Measurements from ENCODE around the gene BRF1. TPM values are rescaled to one million over a fixed set of nuclear protein-coding genes. Genes with fewer than 3 reads are reported as not detected.

The BRF1 gene
- polyA plus RNA-seq, 5 donors = 27.3 to 41.1 (median 30.5) TPM

GRCh38 chr14:105178069-105178867, 122.5 kb downstream of the BRF1 start:
- DNase-seq = no peak

DNA sequence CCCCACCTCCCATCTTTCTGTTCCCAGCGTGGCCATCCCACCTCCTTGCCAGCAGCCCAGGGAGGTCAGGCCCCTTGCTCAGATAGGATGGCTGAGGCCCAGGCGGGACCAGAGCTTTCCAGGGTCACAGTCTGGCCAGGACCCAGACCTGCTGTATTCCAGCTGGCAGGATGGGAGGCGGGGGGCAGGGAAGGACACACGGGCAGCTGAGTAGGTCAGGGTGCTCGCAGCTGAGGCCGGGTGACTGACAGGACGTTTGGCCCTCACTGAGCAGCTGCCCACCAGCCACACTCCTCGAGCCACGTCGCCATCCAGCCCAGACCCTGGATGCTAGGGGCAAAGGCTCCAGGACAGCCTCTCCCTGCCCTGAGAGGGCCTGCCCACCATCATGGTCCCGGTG, 123.7 kb downstream of the BRF1 start:
- DNase-seq = no peak

DNA sequence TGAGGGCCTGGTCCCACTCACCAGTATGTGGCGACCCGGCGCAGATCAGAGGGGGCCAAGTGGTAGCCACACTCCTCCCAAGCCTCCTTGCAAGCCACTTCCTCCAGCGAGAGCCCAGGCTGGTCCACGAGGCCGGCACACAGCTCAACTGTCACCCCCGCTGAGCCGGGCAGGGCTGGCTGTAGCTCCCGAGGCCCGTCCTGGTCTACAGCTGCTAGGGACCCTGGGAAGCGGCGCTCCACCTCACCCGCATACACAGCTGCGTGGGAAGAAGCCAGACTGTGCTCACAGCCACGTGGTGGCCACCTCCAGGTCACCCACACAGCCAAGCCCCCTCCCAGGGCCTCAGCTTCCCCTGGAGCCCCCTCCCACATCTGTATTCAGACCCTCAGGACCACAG, 124.3 kb downstream of the BRF1 start:
- DNase-seq = no peak

- no peak for DNase-seq
These were observed 126.6 kb downstream of the BRF1 start for GRCh38 chr14:105173901-105174894.

DNA sequence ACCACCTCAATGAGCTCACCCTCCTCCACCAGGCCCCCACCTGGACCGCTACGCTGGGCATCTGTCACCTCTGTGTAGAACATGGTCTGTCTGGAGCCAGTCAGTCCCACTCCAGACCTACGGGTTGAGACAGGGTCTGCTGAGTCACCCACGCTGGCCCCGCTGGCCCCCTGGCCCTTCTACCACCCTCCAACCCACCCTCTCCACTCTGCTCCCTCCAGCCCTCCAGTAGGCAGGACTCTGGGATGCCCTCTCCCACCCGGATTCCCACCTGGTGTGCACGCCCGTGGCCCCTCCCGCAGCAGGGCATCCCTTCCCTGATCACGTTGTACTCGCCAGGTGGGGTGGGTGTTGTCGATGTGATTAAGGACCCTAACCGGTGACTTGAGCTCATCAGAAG, 127.7 kb downstream of the BRF1 start:
- no peak for DNase-seq

DNA sequence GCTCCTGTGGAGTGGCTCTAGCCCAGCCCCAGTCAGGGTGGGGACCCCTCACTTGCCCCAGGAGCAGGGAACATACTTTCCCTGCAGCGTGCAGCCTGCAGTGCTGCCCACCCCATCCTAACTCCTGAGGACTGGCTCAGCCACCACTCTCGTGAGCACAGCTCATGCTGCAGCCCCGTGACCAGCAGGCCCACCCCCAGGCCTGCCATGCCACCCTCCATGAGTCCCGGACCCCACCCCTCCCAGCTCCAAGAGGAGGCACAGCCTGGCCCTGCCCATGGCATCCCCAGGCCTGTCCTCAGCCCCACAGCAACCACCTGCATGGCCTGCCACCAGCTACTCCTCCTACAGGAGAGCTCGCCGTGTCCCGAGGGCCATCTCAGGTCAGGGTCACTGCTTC, 128.3 kb downstream of the BRF1 start:
- DNase-seq = no peak

GRCh38 chr14:105171004-105171673, 129.7 kb downstream of the BRF1 start:
- no peak for DNase-seq

GRCh38 chr14:105169776-105170655, 130.8 kb downstream of the BRF1 start:
- DNase-seq = no peak

DNA sequence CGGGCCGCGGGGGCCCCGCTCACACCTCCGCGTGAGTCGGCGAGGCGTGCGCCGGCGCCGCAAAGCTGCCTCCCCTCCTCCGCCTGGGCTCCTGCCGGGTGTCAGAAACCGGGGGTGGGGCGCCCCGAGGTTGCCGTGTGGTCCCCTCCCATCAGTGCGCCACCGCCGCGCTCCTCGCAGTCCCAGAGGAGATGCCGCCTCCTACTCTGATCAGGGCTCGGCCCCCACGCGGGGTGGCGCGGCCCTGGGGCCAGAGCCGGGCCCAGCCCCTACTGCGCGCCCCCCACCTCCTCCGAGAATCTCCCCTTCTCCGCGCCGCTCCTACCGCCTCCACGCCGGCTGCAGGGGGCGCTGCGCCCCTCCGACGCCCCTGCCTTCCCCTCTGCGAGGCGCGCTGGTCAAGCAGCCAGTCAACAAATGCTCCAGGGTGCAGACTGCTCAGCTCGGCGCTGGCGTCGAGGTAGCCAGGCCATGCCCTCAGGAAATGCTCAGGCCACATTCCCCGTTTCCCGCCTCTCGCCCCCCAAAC, 131.8 kb downstream of the BRF1 start:
- DNase-seq = no peak

DNA sequence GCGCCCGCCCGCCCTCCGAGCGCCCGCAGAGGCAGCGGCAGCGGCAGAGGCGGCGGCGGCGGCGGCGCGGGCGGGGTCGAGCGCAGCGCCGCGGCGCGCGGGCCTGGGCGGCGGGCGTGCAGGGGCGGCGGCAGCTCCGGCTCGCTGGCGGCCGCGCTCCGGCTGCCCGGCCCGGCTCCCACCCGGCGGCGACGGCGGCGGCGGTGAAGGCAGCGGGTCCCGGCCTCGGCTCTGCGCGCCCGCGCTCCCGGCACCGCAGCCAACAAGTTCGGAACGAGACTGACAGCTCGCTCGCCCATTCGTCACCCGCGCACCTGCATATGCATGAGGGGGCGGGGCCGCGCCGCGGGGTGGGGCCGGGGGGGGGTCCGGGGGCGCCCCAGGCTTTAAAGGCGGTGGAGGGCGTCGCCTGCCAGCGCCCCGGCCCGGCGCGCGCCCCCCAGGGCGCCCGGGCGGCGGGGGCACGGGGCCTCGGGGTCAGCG, 132.3 kb downstream of the BRF1 start, which contains the start of gene JAG2:
TSS of gene JAG2 (minus strand) at position 281 of the 483 bp plus-strand sequence. CDS start 356 bp downstream, outside the sequence.
- DNase-seq = no peak

GRCh38 chr14:105168093-105168420, 132.7 kb downstream of the BRF1 start:
- no peak for DNase-seq

- no peak for DNase-seq
These were observed 133.3 kb downstream of the BRF1 start for GRCh38 chr14:105167303-105168092.

- no peak for DNase-seq
These were observed 134.1 kb downstream of the BRF1 start for GRCh38 chr14:105166571-105167302.

DNA sequence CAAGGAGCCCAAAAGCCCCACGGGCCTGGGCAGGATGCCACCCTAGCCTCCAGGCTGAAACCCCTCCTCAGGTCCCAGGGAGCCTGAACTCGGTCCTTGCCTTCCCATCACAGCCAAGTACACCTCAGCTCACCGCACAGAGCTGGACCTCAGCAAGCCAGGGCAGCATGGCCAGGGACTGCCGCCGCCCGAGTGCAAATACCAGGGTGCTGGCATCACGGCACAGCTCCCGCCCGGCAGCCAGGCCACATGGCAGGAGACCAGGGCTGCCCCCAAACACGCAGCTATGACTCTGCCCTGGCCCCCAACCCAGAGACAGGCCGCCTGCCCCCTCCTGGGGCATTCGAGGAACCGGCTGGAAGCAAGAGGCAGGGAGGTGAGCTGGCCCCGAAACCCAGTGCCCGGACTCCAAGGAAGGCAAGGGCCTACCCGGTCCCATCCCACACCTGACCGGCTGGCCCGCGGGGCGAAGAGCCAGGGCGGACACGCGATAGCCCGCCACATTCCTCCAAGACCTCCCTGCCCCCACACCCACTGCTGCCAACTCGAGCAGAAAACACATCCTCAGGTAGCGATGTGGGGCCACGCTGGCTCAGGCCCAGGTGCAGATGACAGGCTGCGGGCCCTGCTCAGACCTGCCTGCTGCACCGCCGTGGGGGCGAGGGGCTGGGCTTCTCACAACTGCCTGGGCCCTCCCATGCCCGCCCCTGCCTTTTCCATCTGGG, 134.9 kb downstream of the BRF1 start:
- DNase-seq = no peak

GRCh38 chr14:105165134-105165704, 135.6 kb downstream of the BRF1 start:
- DNase-seq = no peak

DNA sequence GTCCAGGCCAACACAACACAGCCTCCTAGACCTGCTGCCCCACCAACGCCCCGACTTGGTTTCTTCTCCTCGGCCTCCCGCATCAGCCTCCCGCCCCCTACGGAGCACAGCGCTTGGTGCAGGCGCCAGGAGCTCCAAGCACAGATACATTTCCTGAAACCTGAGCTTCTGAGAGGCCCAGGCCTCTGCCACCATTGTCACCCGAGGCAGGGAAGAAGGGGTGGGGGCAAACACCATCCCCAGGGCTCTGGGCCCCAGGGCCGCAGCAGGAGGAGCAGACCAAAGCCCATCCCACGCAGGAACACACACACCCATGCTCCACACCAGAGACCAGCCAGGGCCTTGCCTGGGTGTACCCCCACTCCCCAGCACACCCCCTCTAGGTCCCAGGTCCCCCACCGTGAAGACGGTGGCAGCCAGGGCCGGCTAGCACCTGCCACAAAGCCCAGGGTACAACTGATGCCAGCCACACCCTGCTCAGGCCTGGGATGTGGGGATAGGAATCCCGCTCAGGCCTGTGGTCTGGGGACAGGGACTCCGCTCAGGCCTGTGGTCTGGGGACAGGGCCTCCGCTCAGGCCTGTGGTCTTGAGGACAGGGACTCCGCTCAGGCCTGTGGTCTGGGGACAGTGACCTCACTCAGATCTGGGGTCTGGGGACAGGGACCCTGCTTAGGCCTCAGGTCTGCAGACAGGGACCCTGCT, 137.6 kb downstream of the BRF1 start:
- DNase-seq = no peak

GRCh38 chr14:105162669-105162979, 138.2 kb downstream of the BRF1 start:
- no peak for DNase-seq
